Testis (tissue), 2 donors: ENCODE results near the gene MYBPC1.

Experiments
- CTCF ChIP-seq, 3 experiments: fragments of 450-650 bp in 2 of 3; fragments of 200-600 bp in 1 of 3; sonication (generic) in 1 of 3; IDR thresholded peaks; one replicate each; pipeline ENCODE4 v1.5.1; 2016 to 2019; ENCODE audit warnings: antibody characterized with exemption in 3 of 3, mild to moderate bottlenecking in 2 of 3, moderate library complexity in 1 of 3
- POLR2A ChIP-seq: fragments of 450-650 bp; IDR thresholded peaks from one replicate; pipeline ENCODE4 v1.6.1; 2017; ENCODE audit warnings: antibody characterized with exemption, mild to moderate bottlenecking, moderate library complexity

- TF ChIP-seq CTCF (IDR thresholded peaks at IDR 0.05) (no peak), POLR2A (no peak)
These were observed 26.0 kb downstream of the MYBPC1 start for GRCh38 chr12:101620762-101621133.
